HEK293T (cell line): ENCODE measurements around the gene SLAMF1.

Experiments used
- BHLHE40 ChIP-seq: fragments of 450-650 bp; IDR thresholded peaks from 2 replicates; pipeline ENCODE4 v1.6.1; 2016; ENCODE audit warnings: mild to moderate bottlenecking, moderate library complexity, borderline replicate concordance
- FOXK2 ChIP-seq: fragments of 450-650 bp; IDR thresholded peaks from 2 replicates; pipeline ENCODE4 v1.6.1; 2016; ENCODE audit warnings: mild to moderate bottlenecking

DNA sequence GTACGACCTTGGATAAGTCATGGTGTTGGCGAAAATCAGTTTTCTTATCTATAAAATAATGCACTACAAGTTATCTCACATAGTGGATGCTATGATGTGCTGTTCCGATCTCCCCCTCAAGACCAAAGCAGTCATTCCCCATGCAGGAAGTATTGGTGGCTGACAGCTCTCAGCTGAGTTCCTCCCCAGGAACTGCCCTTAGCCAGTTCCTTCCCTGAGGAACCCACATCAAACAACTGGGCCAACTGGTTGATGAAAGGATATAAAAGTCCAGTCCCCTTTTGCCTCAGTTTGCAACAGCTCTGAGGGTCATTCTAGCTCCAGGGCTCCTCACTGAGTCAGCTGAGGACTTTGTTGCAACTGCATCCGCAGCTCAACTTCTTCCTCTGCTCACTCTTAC, 16.1 kb upstream of the SLAMF1 start:
- no peak for TF ChIP-seq FOXK2
- no peak for TF ChIP-seq BHLHE40
